SU-DHL-6 (cell line): ENCODE results near the gene TOP2A.

Experiments
- CTCF ChIP-seq: fragments of 200-600 bp; sonication (generic); IDR thresholded peaks from one replicate; pipeline ENCODE4 v1.5.1; 2017; ENCODE audit warnings: antibody characterized with exemption, mild to moderate bottlenecking, low read length, moderate library complexity; ENCODE audit not compliant: insufficient read depth, poor library complexity, severe bottlenecking
- EZH2phosphoT487 ChIP-seq: fragments of 200-600 bp; sonication (generic), shearing (Covaris generic); conservative IDR thresholded peaks from 2 replicates; pipeline ENCODE4 v1.6.1; 2018; ENCODE audit warnings: mild to moderate bottlenecking, antibody characterized with exemption, low read length, moderate library complexity, mixed read lengths

GRCh38 chr17:40417609-40418427, at the start of gene TOP2A:
- no peak for TF ChIP-seq CTCF
- TF ChIP-seq EZH2phosphoT487: no peak
